Smooth muscle cell of the umbilical artery (primary cell): ENCODE results near the gene ZNF512. TPM values are rescaled to one million over a fixed set of nuclear protein-coding genes. Genes with fewer than 3 reads are reported as not detected.

Source experiments
- total RNA-seq: library from RNA; depleted of rRNA; stranded (reverse); fragments of >200 nt; gene quantifications from 2 replicates; pipeline ENCODE4 v1.2.3, GENCODE V29; 2014

Gene ZNF512
- total RNA-seq, result 19.3 and 38.0 TPM in 2 replicates

DNA sequence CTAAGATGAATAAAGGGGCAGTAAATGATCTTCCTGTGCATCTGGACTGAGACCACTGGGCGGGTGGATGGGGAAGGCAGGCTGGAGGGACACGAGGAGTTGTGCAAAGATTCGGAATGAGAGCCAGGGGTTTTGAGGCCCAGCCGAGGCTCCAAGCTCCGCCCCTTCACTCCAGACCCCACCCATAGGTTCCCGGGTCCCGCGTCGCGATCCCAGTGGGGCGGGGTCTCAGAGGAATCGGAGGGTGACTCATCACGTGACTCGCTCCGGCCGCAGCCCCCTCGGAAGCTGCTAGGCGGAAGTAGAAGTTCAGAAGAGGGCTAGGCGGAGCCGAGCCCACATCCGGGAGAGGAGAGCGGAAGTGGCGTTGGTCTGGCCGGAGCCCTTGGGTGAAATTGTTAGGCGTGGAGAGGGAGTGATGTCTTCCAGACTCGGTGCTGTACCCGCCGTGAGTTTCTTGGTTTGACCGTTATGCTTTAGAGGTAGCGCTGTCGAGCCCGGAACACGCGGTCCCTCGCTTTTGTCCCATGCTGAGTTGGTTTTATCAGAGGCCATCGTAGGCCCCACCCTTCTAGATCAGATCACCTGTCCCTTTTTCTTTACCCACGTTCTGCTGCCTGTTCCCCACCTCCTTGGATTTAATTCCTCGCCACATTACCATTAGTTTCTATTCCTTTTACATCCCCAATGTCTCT is at the start of gene ZNF512:
TSS of gene ZNF512 (plus strand) at position 348 of the 695 bp plus-strand sequence. CDS start at position 419, 71 bp downstream.

DNA sequence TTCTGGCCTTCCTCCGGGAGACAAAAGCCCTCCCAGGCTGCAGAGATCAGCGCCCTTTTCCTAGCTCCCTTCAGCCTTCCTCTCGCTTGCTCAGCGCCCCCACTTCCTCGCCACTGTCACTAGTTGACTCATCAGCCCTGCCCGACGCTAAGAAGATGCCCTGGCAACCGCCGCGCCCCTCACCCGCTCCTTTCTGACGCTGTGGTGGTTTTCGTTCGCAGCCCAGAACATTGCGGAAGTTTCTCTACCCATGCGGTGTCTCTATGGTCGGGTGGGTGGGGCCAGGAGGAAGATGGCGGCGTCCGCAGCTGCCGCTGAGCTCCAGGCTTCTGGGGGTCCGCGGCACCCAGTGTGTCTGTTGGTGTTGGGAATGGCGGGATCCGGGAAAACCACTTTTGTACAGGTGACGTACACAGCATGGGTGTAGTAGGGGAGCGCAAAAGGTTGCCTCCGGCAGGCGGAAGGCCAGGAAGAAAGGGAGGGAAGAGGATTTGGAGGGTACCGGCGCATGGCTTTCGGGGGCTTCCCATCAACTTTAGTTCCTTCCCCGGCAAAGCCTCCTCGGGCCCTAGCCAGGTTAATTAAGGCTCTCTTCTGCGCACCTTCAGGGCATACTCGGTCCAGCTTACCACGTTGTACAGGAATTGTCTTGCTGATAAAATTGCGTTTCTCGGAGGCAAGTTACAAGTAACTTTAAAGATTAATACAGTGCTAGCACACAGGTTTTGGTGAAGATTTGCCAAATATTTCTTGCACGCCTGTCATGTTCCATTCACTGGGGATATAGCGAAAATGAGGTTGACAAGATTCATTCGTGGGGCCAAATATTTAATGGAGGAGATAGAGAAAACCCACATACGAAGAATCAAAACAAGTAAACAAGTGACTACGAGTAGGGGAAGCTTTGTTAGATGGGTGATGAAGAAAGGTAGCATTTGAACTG is 46.2 kb downstream of the ZNF512 start, which contains the start of the genes CCDC121 and GPN1:
TSS of gene CCDC121 (minus strand) at position 246 of the 943 bp plus-strand sequence. CDS start 1,213 bp downstream, outside the sequence.
TSS of gene GPN1 (plus strand) at position 284 of the 943 bp plus-strand sequence. CDS start at position 293, 9 bp downstream.

DNA sequence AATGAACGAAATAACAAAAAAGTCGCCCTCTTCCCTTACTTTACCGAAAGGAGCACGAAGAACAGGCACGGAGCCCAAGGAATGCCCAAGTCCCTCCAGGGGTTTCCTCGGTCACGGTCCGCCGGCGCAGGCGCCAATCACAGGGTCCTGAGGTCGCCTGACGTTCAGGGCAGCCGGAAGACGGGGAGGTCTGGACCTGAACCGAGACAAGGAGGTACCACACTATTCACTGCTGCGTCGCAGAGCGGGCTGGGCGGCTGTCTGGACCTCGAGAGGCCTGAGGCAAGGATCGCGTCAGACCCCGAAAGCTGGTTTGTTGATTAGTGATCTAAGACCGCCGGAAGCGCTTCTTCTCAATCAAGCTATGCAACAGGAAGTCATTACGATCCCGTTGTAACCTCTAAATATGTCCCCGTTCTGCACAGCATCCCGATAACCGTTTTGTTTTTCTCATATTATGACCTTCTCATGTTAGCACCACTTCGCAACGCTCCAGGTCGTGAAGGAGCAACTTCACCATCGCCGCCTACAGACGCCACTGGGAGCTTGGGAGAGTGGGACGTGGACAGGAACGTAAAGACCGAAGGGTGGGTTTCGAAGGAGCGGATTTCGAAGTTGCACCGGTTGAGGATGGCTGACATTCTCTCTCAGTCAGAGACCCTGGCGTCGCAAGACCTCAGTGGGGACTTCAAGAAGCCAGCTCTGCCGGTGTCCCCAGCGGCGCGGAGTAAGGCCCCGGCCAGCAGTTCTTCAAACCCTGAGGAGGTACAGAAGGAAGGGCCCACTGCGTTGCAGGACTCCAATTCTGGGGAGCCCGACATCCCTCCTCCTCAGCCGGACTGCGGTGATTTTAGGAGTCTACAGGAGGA is 80.7 kb downstream of the ZNF512 start, which contains the start of the genes SLC4A1AP and SUPT7L:
TSS of gene SLC4A1AP (plus strand) at position 605 of the 869 bp plus-strand sequence. CDS start at position 631, 26 bp downstream.
TSS of gene SUPT7L (minus strand) at position 330 of the 869 bp plus-strand sequence. CDS start 1,422 bp downstream, outside the sequence.

Other genes starting within 250 kb of the ZNF512 start
- 28.8 and 35.8 TPM in 2 replicates for gene GTF3C2, start 226.3 kb upstream of the ZNF512 start, total RNA-seq
- 17.8 and 23.0 TPM in 2 replicates for gene EIF2B4, start 212.7 kb upstream of the ZNF512 start, total RNA-seq
- 113 and 139 TPM in 2 replicates for gene SNX17, start 212.4 kb upstream of the ZNF512 start, total RNA-seq
- gene ZNF513, start 202.3 kb upstream of the ZNF512 start, total RNA-seq, result 9.8 and 11.6 TPM in 2 replicates
- 56.4 and 77.7 TPM in 2 replicates for gene PPM1G, start 173.5 kb upstream of the ZNF512 start, total RNA-seq
- gene NRBP1, start 154.4 kb upstream of the ZNF512 start, total RNA-seq, result 104 and 112 TPM in 2 replicates
- not detected in 2 replicates for gene KRTCAP3, start 140.7 kb upstream of the ZNF512 start, total RNA-seq
- 35.2 and 43.1 TPM in 2 replicates for gene IFT172, start 93.3 kb upstream of the ZNF512 start, total RNA-seq
- 10.7 and 17.3 TPM in 2 replicates for gene FNDC4, start 87.8 kb upstream of the ZNF512 start, total RNA-seq
- gene GCKR, start 86.2 kb upstream of the ZNF512 start, total RNA-seq, result 0.51 and 0.89 TPM in 2 replicates
- 0.83 and 1.8 TPM in 2 replicates for gene CCDC121, start 46.0 kb downstream of the ZNF512 start, total RNA-seq
- gene GPN1, start 46.0 kb downstream of the ZNF512 start, total RNA-seq, result 26.4 and 40.8 TPM in 2 replicates
- gene SUPT7L, start 80.6 kb downstream of the ZNF512 start, total RNA-seq, result 17.0 and 25.2 TPM in 2 replicates
- gene SLC4A1AP, start 80.8 kb downstream of the ZNF512 start, total RNA-seq, result 29.7 and 30.5 TPM in 2 replicates
- 73.6 and 75.2 TPM in 2 replicates for gene MRPL33, start 188.7 kb downstream of the ZNF512 start, total RNA-seq